C1 segment of cervical spinal cord (tissue), 14 donors: ENCODE results near the gene SYCP2L.

Source experiments
- DNase-seq, 14 donors: peaks; one replicate each; lab custom pipeline; 2025; lab: John Stamatoyannopoulos, UW

The SYCP2L gene

DNA sequence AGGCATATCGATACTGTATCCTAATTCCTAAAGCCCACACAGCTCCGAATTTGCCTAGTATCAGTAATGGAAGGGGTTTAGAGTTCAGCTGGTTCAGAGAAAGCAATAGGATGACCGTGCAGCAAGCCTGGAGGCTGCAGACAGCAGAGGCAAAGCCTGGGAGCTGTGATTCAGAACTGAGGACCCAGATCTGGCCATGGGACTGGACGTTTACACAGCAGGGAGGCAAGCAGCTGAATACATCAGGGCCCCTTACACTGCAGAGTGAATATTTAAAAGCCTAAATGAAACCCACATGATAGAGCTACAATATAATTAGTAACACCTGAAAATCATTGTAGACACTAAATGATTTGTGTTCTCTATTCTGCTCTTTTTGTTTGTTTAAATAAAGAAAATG lies 119.2 kb downstream of the SYCP2L start:
- DNase-seq, result no peak

DNA sequence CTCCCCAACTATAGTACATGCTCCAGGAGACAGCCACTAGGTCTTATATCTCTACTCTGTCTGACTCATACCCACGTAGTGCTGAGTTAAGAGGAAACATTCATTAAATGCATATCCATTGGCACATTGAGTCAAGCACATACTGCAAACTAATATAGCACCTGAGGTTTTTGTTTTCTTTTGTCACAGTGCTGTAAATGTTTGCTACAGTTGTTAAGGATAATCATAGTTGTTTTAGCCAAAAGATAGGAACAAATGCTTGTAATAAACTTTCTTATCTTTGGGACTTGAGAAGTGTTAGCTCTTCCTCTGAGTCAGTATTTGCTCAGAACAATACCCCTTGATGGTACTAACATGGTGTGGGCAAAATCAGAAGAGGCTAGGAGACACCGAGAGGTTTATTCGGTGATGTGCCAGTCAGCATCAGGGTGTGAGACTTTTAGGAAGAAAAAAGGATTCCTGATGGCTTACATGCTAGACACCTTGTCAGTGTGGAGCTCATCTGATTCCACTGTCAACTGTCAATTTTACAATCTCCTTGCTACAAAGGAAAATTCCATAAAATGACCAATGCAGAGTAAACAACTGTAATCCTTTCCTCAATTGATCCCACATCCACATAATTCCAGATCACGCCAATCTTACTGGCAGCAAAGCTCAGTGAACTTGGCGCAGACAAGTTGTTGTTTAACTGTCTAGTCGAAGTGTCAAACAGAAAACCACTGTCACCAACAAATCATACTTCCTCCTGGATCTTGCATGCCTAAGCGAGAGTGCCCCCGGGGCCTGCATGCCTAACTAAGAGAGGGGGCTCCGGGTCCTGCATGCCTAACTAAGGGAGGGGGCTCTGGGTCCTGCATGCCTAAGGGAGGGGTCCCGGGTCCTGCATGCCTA lies 121.1 kb downstream of the SYCP2L start:
- no peak for DNase-seq

DNA sequence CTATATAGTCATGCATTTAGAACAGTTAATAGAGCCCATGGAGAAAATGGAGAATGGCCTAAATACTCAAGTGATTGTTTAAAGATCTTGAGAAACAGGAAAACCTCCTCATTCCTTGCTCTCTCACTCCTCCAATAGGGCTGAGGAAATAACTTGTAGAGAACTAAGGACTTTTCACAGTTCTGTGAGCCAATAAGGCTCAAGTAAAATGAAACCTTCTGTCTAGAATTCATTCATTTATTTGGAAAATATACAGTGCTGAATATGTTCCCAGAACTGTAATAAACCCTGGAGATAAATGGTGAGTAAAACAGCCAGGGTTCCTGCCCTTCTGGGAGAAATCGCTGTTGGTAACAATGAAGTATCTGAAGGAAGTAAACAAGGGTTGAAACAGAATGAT lies 122.0 kb downstream of the SYCP2L start:
- no peak for DNase-seq

DNA sequence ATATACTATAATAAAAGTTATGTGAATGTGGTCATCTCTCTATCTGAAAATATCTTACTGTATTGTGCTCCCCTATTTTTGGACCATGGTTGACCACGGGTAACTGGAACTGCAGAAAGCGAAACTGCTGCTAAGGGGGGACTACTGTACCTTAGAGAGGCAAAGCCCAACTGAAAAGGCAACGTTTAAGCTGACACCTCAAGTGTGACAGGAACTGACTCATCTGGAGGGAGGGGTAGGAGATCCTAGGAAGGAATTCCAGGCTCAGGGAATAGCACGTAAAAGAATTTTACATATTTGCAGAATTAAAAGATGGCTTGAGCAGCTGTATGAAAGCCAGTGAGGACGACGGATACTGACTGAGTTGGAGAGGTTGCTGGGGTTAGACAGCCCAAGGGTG lies 122.5 kb downstream of the SYCP2L start:
- no peak for DNase-seq

DNA sequence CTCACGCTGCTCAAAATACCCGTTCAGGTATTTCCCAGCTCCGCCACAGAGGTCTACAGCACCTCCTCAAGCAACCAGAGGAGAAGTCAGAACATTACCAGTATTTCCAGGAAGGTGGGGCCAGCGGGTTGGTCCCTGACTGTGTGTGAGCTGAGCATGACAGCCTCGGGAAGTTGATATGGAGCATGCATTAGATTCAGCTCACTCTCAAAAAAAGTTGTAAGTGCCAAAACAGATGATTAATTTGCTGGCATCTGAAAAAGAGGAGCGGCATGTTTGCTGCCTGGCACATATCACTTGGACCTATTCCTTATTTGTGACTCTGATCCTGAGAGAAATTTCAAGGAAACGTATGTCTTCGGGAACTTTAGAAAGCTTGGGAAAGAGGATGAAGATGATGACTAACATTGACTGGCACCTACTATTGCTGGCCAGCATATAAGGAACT lies 125.0 kb downstream of the SYCP2L start:
- DNase-seq, result no peak

DNA sequence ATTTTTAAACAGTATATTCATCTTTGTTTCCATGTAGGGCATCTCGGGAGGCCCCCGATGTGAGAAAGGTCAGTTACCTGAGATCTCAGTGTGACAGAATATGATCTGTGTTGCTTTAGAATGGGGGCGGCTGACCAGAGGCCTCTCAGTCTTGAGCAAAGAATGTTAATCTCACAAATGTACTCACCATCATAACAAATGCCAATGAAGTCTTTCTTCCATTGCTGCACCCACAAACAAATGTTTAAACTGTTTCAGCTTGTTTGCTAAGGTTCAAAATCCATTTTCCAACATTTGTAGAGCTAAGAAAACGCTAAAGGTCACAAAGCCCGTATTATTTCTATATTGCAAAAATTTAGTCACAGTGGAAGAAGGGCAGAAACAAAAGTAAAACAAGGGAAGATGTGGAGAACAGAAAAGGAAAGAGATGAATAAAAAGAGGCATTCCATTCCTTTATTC lies 125.5 kb downstream of the SYCP2L start:
- no peak for DNase-seq

DNA sequence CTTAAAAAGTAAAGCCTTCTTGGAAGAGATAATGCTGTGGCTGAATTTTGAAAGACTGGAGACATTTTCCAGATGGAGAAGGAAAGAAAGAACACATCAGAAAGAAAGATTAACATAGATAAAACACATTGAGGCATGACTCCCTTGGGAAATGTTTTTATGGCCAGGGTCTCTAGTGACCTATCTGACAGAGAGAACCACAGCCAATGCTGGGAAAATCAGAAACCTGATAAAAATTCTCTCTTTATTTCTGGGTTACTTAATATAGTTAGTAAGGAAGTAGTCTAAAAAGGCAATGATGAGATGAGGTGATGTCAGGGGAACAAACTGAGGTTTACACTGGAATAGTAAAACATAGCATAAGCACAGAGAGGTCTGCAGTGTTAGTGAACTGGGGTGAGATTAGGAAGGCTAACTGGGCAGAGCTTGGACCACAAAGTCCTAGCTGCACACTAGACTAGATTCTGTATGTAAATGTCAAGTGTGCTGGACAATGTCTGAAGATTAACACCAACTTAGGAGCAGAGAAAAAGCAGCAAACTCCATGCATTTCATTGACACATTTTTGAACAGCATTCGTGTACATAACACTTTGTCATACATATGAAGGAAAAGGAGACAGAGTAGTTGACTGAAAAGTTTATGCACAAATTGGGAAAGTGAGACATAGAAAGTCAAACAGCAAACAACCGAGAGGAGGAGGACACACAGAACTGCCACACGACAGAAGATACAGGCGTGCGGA lies 126.3 kb downstream of the SYCP2L start:
- no peak for DNase-seq

DNA sequence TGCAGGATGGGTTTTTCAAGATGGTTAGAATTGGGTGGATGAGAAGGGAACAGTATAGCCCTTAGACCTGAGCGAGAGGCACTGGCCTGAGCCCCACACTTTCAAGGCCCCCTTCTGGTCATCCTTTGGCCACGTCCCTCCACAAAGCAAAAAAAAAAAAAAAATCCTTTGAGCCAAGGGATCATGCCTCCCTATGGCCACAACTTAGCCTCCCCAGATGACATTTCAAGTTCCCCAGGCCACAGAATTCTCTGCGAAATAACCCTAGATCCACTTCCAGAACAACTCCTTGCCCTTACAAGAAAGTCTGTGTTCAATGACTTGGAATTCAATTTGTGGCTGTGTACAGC lies 126.8 kb downstream of the SYCP2L start:
- no peak for DNase-seq

DNA sequence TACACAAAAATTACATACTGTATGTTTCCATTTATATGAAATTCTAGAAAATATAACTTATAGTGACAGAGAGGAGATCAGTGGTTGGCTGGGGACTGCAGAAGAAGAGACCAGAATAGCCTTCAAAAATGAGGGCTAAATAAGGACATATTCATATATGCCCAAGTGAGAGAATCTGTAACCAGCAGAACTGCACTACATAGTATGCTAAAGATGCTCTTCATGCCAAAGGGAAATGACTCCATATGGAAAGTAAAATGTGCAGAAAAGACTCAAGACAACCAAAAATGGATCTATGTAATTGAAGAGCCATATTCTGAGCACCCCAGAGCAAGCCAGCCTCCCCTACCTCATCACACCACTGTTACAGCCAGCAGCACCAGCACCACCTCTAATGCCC lies 128.2 kb downstream of the SYCP2L start:
- DNase-seq, result no peak

DNA sequence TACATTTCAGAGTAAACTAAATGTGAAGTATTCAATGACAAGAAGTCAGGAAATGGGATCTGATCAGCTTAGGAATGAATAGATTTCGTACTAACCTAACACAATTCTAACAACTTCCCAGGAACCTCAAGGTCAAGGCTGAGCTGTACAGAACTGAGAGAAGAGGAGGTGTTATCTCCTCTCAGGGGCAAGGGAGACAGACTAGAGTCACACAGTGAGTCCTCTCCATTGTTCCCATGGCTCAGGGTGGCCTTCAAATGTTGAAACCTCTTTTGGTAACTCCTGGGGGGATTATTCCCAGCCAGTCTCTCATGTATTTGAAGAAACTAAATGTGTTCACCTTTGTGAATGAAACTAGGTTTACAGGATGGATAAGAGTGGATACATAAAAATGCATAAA lies 129.6 kb downstream of the SYCP2L start:
- DNase-seq, result no peak

DNA sequence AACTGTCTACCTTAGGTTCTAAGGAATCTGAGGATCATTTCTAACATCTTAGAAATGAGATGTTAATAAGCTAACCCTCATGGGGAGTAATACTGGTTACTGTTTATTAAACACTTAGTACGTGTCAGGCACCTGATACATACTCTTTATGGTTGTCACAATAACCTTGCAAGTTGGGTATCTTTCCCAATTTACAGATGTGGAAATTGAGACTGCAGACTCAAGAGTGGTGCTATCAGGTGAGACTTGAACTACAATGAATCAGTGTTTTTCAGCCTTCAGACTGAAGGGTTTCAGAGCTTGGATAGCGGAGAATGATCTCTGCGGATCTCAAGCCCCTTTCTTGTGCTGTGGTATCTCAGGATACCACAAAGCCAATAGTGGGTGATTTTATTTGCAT lies 130.2 kb downstream of the SYCP2L start:
- no peak for DNase-seq

DNA sequence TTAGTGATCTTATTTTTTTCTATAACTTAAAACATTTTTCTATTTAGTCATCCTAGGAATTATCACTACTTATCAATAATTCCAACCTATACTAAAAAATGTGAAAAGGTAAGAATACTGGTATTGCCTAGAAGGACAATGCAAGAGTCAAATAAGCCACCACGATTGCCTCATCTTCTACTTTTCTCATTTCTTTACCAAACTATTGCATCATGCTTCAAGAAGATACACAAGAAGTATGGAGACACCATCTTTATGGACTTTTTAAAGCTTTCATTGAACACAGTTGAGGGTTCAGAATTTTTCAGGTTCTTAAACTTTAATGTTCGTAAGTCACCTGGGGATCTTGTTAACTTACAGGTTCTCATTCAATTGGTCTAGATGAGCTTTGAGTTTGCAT lies 131.4 kb downstream of the SYCP2L start:
- DNase-seq, result no peak

DNA sequence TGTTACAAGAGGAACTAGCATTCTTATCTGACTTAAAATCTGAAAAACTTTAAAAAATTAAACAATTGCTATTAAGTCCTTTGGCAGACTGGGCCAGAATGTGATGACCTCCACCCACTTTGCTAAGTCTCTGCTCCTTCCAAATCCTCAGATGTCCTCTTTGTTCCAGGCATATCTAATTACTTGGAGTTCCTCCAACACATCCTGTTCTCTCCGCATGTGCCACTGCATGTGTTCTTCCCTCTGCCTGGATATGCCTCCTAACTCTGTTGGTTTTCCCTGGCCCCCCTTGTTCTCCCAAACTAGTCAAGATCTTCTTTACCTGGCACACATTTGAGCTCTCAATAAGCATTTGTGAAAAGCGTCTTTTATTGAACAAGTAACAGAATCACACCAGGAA lies 134.2 kb downstream of the SYCP2L start:
- DNase-seq, result no peak

DNA sequence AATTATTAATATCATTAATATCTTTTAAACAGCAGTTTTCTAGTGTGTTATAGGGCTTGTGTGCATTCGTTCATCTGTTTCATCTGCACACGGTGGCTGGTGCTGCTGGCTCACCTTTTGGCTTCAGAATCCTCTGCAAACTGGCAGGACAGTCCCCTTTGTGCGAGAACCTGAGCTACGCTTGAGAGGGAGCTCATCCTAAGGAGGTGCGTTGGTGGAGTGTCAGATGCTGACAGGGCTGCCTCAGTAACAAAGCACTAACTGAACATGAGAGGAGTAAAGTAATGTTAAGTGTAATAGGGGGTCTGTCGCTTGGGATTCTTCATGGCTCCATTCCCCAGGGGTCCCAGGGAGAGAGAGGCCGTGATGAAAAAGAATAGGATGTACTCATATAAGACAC lies 134.9 kb downstream of the SYCP2L start:
- no peak for DNase-seq

DNA sequence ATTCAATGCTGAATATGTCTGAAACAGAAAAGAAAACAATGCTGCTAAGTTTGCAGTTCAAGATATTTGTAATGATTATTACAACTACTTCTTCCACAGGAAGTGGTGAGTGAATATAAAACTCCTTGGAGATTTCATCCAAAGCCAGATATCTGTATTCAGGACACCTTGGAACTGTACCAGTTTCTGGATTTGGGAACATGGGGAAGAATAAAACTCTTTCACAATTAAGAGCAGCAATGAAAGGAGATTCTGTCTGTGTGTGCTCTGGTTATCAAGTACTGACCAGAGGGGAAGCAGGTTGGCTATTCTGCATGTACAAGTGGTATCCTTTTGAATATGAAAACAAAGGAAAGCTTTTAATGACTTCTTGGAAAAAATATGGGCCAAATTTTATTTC lies 136.2 kb downstream of the SYCP2L start:
- DNase-seq, result peak in 1 of 14 donors; percentile 6
